Measurements from ENCODE around the gene LYZL1.
"Not testable (repeated sequence)": the region's sequence is repeated elsewhere in the genome, so short reads cannot be mapped to it uniquely, and the experiment has no call there.

Gene LYZL1

GRCh38 chr10:29288906-29289305 is at the start of gene LYZL1:
LYZL1 (plus strand) TSS chr10:29289070; CDS start chr10:29291868, 2,798 bp downstream.
- not testable (repeated sequence) for H3K4me1 Mint-ChIP-seq; DNase-seq (ENCODE audit: low spot score in 2 of 2); H3K9me3 Mint-ChIP-seq; ATAC-seq; H3K27ac Mint-ChIP-seq; H3K4me3 Mint-ChIP-seq; H3K36me3 Mint-ChIP-seq

GRCh38 chr10:29239569-29240472 is 49.0 kb upstream of the LYZL1 start:
- Mint-ChIP-seq H3K9me3 (peaks cover under 1% of the 10 kb centered on the region), H3K4me1 (no peaks in the 10 kb centered on the region), H3K36me3 (no peaks in the 10 kb centered on the region), H3K27ac (no peak overlapping the region), H3K4me3 (no peak overlapping the region)
- no peak for ATAC-seq
- no peak for DNase-seq (ENCODE audit: low spot score in 2 of 2)

GRCh38 chr10:29240986-29241660 is 47.7 kb upstream of the LYZL1 start:
- DNase-seq (ENCODE audit: low spot score in 2 of 2) = no peak
- H3K4me1 Mint-ChIP-seq = no peaks in the 10 kb centered on the region

DNA sequence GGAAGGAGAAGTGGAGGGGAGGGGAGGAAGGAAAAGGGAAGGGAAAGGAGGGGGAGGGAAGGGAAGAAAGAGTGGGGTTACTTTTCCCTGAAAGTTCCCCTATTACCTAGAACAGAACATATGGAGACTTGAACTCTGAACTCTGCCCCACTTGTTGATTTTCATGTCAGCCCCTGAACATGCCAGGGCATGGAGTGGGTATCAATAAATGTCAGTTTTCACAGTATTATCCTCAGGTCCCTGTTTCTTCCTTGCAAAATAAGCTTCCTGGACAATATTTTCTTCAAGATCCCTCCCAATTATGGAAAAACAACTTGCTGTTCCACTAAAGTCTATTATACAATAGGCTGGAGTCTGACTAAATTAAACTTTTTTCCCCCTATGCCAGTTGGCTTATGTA is 46.9 kb upstream of the LYZL1 start:
- H3K9me3 Mint-ChIP-seq = peaks cover 2% of the 10 kb centered on the region
- no peak overlapping the region for H3K4me3 Mint-ChIP-seq
- H3K27ac Mint-ChIP-seq = no peak overlapping the region
- no peaks in the 10 kb centered on the region for H3K36me3 Mint-ChIP-seq
- DNase-seq (ENCODE audit: low spot score in 2 of 2) = no peak
- H3K4me1 Mint-ChIP-seq = no peaks in the 10 kb centered on the region
- no peak for ATAC-seq

More at GRCh38 chr10:29240986-29241660, 47.7 kb upstream of the LYZL1 start:
- H3K36me3 Mint-ChIP-seq = no peaks in the 10 kb centered on the region
- ATAC-seq = no peak
- H3K9me3 Mint-ChIP-seq = peaks cover 2% of the 10 kb centered on the region
- no peak overlapping the region for H3K4me3 Mint-ChIP-seq
- no peak overlapping the region for H3K27ac Mint-ChIP-seq

DNA sequence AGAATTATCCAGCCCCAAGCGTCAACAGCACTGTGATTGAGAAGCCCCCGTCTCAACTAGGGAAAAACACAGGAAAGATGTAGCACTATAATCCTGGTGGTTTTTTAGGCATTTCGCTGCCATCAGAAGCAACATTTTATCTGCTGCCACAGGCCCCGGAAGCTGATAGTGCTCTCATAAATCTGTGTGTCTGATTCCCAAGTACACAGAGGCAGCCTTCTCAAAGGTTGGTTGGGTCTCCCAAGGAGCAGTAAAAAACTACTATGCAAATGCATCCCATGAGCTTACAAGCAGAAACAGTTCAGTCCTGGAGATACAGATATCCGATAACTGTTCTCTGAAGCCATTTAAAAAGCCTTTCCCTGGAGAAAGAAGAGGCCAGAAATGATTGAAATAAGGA is 45.8 kb upstream of the LYZL1 start:
- H3K4me1 Mint-ChIP-seq = no peaks in the 10 kb centered on the region
- H3K36me3 Mint-ChIP-seq = no peaks in the 10 kb centered on the region
- no peak for DNase-seq (ENCODE audit: low spot score in 2 of 2)
- H3K27ac Mint-ChIP-seq = no peak overlapping the region
- peaks cover 2% of the 10 kb centered on the region for H3K9me3 Mint-ChIP-seq
- no peak for ATAC-seq
- H3K4me3 Mint-ChIP-seq = no peak overlapping the region

GRCh38 chr10:29243750-29244149 is 45.1 kb upstream of the LYZL1 start:
- DNase-seq (ENCODE audit: low spot score in 2 of 2) (no peak), ATAC-seq (no peak)
- Mint-ChIP-seq H3K4me1 (no peaks in the 10 kb centered on the region), H3K36me3 (no peaks in the 10 kb centered on the region), H3K27ac (no peak overlapping the region), H3K4me3 (no peak overlapping the region), H3K9me3 (peaks cover 2% of the 10 kb centered on the region)

- no peaks in the 10 kb centered on the region for H3K4me1 Mint-ChIP-seq
- H3K36me3 Mint-ChIP-seq = no peaks in the 10 kb centered on the region
- ATAC-seq (no peak), DNase-seq (ENCODE audit: low spot score in 2 of 2) (no peak)
- no peak overlapping the region for H3K27ac Mint-ChIP-seq
- H3K9me3 Mint-ChIP-seq = peaks cover 2% of the 10 kb centered on the region
- H3K4me3 Mint-ChIP-seq = no peak overlapping the region
Observed at GRCh38 chr10:29244978-29245377, 43.9 kb upstream of the LYZL1 start.

DNA sequence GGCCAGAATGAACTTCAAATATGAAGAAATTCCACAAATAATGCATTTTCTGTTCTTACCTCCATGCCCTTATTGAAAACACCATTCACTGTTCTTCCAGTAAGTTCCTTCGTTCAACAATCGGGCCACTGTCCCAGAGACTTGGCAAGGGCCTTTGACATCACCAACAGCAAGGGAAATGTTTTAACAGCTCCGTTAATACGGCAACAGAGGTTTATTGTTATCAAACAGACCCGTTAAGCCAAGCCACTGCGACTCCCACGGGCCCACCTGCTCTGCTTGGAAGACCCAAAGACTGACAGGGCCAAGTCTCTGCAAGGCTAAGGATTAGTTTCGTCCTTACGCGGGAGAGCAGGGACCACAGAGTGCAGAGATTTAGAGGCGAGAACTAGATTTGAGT is 43.4 kb upstream of the LYZL1 start:
- DNase-seq (ENCODE audit: low spot score in 2 of 2) = no peak
- H3K4me1 Mint-ChIP-seq = no peaks in the 10 kb centered on the region
- no peaks in the 10 kb centered on the region for H3K36me3 Mint-ChIP-seq
- peaks cover 2% of the 10 kb centered on the region for H3K9me3 Mint-ChIP-seq
- H3K27ac Mint-ChIP-seq = no peak overlapping the region
- H3K4me3 Mint-ChIP-seq = no peak overlapping the region
- no peak for ATAC-seq

DNA sequence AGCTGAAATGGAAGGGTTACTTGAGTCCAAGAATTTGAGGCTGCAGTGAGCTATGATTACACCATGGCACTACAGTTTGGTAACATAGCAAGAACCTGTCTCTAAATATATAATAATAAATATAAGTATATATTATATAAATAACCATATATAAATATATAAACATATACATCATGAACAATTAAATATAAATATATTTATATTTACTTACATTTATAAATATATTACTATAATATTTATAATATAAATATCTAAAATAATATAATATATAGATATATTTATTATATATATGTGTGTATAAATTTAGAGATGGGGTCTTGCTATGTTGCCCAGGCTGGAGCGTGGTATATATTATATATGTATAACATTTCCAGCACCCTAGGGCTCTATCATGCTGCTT is 42.4 kb upstream of the LYZL1 start:
- Mint-ChIP-seq H3K27ac (no peak overlapping the region), H3K36me3 (no peaks in the 10 kb centered on the region), H3K4me1 (no peaks in the 10 kb centered on the region), H3K4me3 (no peak overlapping the region), H3K9me3 (peaks cover 2% of the 10 kb centered on the region)
- ATAC-seq (no peak), DNase-seq (ENCODE audit: low spot score in 2 of 2) (no peak)

- Mint-ChIP-seq H3K27ac (no peak overlapping the region), H3K4me3 (no peak overlapping the region), H3K9me3 (peaks cover 2% of the 10 kb centered on the region), H3K4me1 (no peaks in the 10 kb centered on the region), H3K36me3 (no peaks in the 10 kb centered on the region)
- no peak for DNase-seq (ENCODE audit: low spot score in 2 of 2)
- no peak for ATAC-seq
Observed at GRCh38 chr10:29248158-29248557, 40.7 kb upstream of the LYZL1 start.

DNA sequence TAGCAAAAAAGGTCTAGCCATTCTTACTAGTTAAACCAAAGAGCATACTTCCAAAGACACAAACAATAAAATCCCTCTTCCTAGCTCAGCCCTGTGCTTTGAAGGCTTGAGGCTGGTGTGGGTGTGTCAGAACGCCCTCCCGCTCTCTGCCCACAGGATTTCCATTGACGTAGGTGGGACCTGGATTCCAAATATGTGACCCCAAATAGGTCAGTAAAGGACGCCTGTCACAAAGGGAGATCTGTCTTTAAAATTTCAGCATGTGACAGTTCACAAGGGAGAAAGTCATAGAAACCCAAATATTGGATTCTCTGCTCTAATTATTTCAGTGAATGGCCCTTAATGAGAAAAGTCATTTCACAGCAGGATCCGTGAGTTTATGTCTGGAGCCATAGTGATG is 39.9 kb upstream of the LYZL1 start:
- no peak for DNase-seq (ENCODE audit: low spot score in 2 of 2)
- no peak overlapping the region for H3K27ac Mint-ChIP-seq
- no peaks in the 10 kb centered on the region for H3K36me3 Mint-ChIP-seq
- H3K4me1 Mint-ChIP-seq = no peaks in the 10 kb centered on the region
- no peak overlapping the region for H3K4me3 Mint-ChIP-seq
- no peak for ATAC-seq
- peaks cover 2% of the 10 kb centered on the region for H3K9me3 Mint-ChIP-seq

DNA sequence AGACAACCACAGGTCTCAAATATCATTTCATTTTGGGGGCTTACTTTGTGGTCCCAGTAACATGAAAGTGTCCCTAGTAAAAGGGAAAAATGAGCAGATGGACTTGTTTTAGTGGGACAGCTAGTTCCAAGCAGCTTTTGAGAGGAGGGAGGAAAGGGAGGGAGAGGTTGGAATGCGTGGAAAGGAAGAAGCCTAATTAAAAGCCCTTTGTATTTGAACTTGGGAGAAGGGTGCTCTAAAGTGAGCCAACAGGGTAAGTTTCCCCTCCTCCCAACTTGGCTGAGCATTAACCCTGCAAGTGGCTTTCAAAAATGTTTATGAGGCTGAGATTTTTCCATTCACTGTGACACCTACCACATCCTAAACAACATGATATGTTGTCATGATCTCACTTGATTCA is 38.8 kb upstream of the LYZL1 start:
- no peak for DNase-seq (ENCODE audit: low spot score in 2 of 2)
- H3K4me3 Mint-ChIP-seq = no peak overlapping the region
- no peaks in the 10 kb centered on the region for H3K4me1 Mint-ChIP-seq
- no peak overlapping the region for H3K27ac Mint-ChIP-seq
- H3K9me3 Mint-ChIP-seq = no peaks in the 10 kb centered on the region
- no peaks in the 10 kb centered on the region for H3K36me3 Mint-ChIP-seq
- no peak for ATAC-seq

GRCh38 chr10:29252811-29253689 is 35.8 kb upstream of the LYZL1 start:
- H3K4me3 Mint-ChIP-seq = no peak overlapping the region
- no peak for ATAC-seq
- H3K36me3 Mint-ChIP-seq = no peaks in the 10 kb centered on the region
- no peak for DNase-seq (ENCODE audit: low spot score in 2 of 2)
- no peaks in the 10 kb centered on the region for H3K9me3 Mint-ChIP-seq
- H3K27ac Mint-ChIP-seq = no peak overlapping the region
- H3K4me1 Mint-ChIP-seq = no peaks in the 10 kb centered on the region

GRCh38 chr10:29253690-29254029 is 35.2 kb upstream of the LYZL1 start:
- H3K27ac Mint-ChIP-seq = no peak overlapping the region
- H3K4me1 Mint-ChIP-seq = no peaks in the 10 kb centered on the region
- no peaks in the 10 kb centered on the region for H3K36me3 Mint-ChIP-seq
- H3K9me3 Mint-ChIP-seq = no peaks in the 10 kb centered on the region
- DNase-seq (ENCODE audit: low spot score in 2 of 2) (no peak), ATAC-seq (no peak)
- no peak overlapping the region for H3K4me3 Mint-ChIP-seq

Measured in stimulated activated effector memory CD8-positive, alpha-beta T cell treated with anti-CD3 and anti-CD28 coated beads, Interleukin-12 subunit alpha, Interleukin-12 subunit beta, amount 100 ng/mL, for 72 hours (primary cell).